Thyroid gland (tissue), 4 donors: ENCODE results near the gene ENOX1.

Experiments
- POLR2A ChIP-seq, 2 donors: fragments of 450-650 bp; IDR thresholded peaks; one replicate each; pipeline ENCODE4 v1.6.1; 2017; ENCODE audit warnings: antibody characterized with exemption in 2 of 2, mild to moderate bottlenecking in 2 of 2, moderate library complexity in 1 of 2
- TF ChIP-seq, protein P1 (sequence below), 6 experiments: fragments of 200-600 bp in 3 of 6; fragments of 450-650 bp in 3 of 6; sonication (generic) in 3 of 6; IDR thresholded peaks; one replicate each; pipeline ENCODE4 v1.5.1; 2016 to 2019; ENCODE audit warnings: antibody characterized with exemption in 6 of 6, mild to moderate bottlenecking in 2 of 6, inconsistent platforms in 1 of 6, moderate library complexity in 1 of 6

DNA sequence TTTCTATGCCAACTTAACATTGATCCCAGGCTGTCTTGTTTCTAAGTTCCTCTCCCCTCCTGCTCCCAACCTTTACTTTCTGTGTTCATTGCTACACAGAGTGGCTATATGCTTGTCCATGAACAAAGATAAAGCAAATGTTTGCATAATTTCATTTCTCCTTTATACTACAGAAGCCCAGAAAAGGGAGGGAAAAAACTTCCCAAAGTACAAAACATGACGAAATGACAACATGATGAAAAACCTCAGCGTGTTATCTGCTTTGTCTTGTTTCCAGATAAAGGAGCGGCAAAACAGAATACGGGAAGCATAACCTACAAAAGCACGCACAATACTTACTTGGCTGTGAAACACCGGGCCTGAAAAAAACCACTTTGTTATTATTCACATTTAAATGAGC, 426.6 kb downstream of the ENOX1 start:
- TF ChIP-seq, protein P1, sequence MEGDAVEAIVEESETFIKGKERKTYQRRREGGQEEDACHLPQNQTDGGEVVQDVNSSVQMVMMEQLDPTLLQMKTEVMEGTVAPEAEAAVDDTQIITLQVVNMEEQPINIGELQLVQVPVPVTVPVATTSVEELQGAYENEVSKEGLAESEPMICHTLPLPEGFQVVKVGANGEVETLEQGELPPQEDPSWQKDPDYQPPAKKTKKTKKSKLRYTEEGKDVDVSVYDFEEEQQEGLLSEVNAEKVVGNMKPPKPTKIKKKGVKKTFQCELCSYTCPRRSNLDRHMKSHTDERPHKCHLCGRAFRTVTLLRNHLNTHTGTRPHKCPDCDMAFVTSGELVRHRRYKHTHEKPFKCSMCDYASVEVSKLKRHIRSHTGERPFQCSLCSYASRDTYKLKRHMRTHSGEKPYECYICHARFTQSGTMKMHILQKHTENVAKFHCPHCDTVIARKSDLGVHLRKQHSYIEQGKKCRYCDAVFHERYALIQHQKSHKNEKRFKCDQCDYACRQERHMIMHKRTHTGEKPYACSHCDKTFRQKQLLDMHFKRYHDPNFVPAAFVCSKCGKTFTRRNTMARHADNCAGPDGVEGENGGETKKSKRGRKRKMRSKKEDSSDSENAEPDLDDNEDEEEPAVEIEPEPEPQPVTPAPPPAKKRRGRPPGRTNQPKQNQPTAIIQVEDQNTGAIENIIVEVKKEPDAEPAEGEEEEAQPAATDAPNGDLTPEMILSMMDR (IDR thresholded peaks at IDR 0.05), result no peak
- no peak for TF ChIP-seq POLR2A (IDR thresholded peaks at IDR 0.05)
